Vagina (tissue), 2 donors: ENCODE results near the gene DDX21. TPM values are rescaled to one million over a fixed set of nuclear protein-coding genes. Genes with fewer than 3 reads are reported as not detected.
"Not testable (repeated sequence)": the region's sequence is repeated elsewhere in the genome, so short reads cannot be mapped to it uniquely, and the experiment has no call there.

ENCODE experiments used
- DNase-seq, 2 donors: peaks; one replicate each; pipeline ENCODE4 v3.0.0-alpha.2; 2017; ENCODE audit errors: extremely low spot score in 2 of 2
- H3K27ac ChIP-seq: fragments of 200-600 bp; sonication (generic); one replicate; pipeline ENCODE4 v1.5.1; 2019
- H3K27me3 ChIP-seq: fragments of 200-600 bp; sonication (generic); one replicate; pipeline ENCODE4 v1.5.1; 2019
- H3K36me3 ChIP-seq, 2 donors: fragments of 200-600 bp; sonication (generic); one replicate each; pipeline ENCODE4 v1.5.1; 2017 to 2019
- H3K4me1 ChIP-seq: fragments of 200-600 bp; sonication (generic); one replicate; pipeline ENCODE4 v1.5.1; 2019
- H3K4me3 ChIP-seq, 2 donors: fragments of 200-600 bp; sonication (generic); 1 replicate in 1 of 2; 2 replicates in 1 of 2; pipeline ENCODE4 v1.5.1; 2016 to 2019
- H3K9me3 ChIP-seq: fragments of 200-600 bp; sonication (generic); one replicate; pipeline ENCODE4 v1.5.1; 2019
- POLR2A ChIP-seq, 2 donors: fragments of 450-650 bp; IDR thresholded peaks; one replicate each; pipeline ENCODE4 v1.6.1; 2017; ENCODE audit warnings: antibody characterized with exemption in 2 of 2, mild to moderate bottlenecking in 2 of 2, moderate library complexity in 2 of 2
- POLR2AphosphoS5 ChIP-seq, 2 donors: sonication (generic); formaldehyde crosslinking; IDR thresholded peaks; one replicate each; pipeline ENCODE4 v1.9.0; 2017; ENCODE audit warnings: antibody characterized with exemption in 2 of 2, mild to moderate bottlenecking in 2 of 2, low read depth in 1 of 2; ENCODE audit not compliant: insufficient read depth in 1 of 2
- intact Hi-C: fragments of 100-400 bp; cut with DNase I; formaldehyde crosslinking; loops from one replicate; pipeline ENCODE4 v1.15.1; 2023
- total RNA-seq: library from RNA; depleted of rRNA; stranded (reverse); fragments of >200 nt; gene quantifications from one replicate; pipeline ENCODE4 v1.2.3, GENCODE V29; 2016
- TF ChIP-seq, protein P1 (sequence below), 3 experiments: fragments of 450-650 bp in 2 of 3; fragments of 200-600 bp in 1 of 3; sonication (generic) in 1 of 3; IDR thresholded peaks; one replicate each; pipeline ENCODE4 v1.5.1; 2017 to 2019; ENCODE audit warnings: antibody characterized with exemption in 3 of 3, mild to moderate bottlenecking in 2 of 3, moderate library complexity in 2 of 3

Gene DDX21
- total RNA-seq, 1 donor from 2014 or later = 44.7 TPM

DNA sequence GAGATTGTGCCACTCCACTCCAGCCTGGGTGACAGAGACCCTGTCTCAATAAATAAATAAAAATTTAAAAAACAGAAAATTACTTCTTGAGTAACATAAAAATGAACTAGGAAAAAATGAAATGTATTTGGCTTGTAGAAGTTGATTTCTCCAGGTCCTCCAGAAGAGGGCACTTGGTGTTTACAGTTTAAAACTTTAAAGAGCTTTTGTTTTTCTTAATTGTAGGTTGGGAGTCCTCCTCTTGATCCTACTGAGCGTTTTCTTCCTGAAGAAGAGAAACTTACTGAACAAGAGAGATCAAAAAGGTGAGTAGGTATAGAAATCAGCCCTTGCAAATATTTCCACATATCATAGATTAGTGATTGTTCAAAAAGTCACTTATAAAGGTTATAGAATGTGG lies 48.9 kb downstream of the DDX21 start:
- Histone ChIP-seq H3K4me3 (no peak overlapping the region), H3K9me3 (no peaks in the 10 kb centered on the region), H3K27me3 (no peaks in the 10 kb centered on the region), H3K27ac (no peak overlapping the region), H3K4me1 (no peaks in the 10 kb centered on the region), H3K36me3 (peaks cover 0 to 34% of the 10 kb centered on the region in 2 donors)
- no peak for DNase-seq
- intact Hi-C loops = loop anchor here (10.0 kb wide), 1 partner anchor 410 kb away; the partner anchor contains the start of gene TACR2
- TF ChIP-seq, protein P1, sequence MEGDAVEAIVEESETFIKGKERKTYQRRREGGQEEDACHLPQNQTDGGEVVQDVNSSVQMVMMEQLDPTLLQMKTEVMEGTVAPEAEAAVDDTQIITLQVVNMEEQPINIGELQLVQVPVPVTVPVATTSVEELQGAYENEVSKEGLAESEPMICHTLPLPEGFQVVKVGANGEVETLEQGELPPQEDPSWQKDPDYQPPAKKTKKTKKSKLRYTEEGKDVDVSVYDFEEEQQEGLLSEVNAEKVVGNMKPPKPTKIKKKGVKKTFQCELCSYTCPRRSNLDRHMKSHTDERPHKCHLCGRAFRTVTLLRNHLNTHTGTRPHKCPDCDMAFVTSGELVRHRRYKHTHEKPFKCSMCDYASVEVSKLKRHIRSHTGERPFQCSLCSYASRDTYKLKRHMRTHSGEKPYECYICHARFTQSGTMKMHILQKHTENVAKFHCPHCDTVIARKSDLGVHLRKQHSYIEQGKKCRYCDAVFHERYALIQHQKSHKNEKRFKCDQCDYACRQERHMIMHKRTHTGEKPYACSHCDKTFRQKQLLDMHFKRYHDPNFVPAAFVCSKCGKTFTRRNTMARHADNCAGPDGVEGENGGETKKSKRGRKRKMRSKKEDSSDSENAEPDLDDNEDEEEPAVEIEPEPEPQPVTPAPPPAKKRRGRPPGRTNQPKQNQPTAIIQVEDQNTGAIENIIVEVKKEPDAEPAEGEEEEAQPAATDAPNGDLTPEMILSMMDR (IDR thresholded peaks at IDR 0.05) = peak; percentile 11 to 33 (median 30)
- no peak for TF ChIP-seq POLR2AphosphoS5 (IDR thresholded peaks at IDR 0.05; ENCODE audit: insufficient read depth in 1 of 2, low read depth in 1 of 2)

- H3K27me3 ChIP-seq = no peaks in the 10 kb centered on the region
- H3K36me3 ChIP-seq = peaks cover 0 to 26% of the 10 kb centered on the region in 2 donors
- no peak for DNase-seq
- intact Hi-C loops = loop anchor here (10.0 kb wide), 1 partner anchor 409 kb away; the partner anchor contains the start of gene TACR2
- no peaks in the 10 kb centered on the region for H3K9me3 ChIP-seq
- H3K4me1 ChIP-seq = no peaks in the 10 kb centered on the region
- no peak overlapping the region for H3K27ac ChIP-seq
- TF ChIP-seq POLR2A (IDR thresholded peaks at IDR 0.05) (no peak), POLR2AphosphoS5 (IDR thresholded peaks at IDR 0.05; ENCODE audit: insufficient read depth in 1 of 2, low read depth in 1 of 2) (no peak)
- TF ChIP-seq, protein P1 (IDR thresholded peaks at IDR 0.05) = no peak
- no peak overlapping the region for H3K4me3 ChIP-seq
These were observed 49.9 kb downstream of the DDX21 start for GRCh38 chr10:69005704-69006485.

GRCh38 chr10:69007260-69007659 lies 51.3 kb downstream of the DDX21 start:
- no peak for DNase-seq
- H3K27me3 ChIP-seq = no peaks in the 10 kb centered on the region
- no peaks in the 10 kb centered on the region for H3K9me3 ChIP-seq
- no peak overlapping the region for H3K27ac ChIP-seq
- intact Hi-C loops = loop anchor here (10.0 kb wide), 1 partner anchor 408 kb away; the partner anchor contains the start of gene TACR2
- no peak overlapping the region for H3K4me3 ChIP-seq
- no peaks in the 10 kb centered on the region for H3K4me1 ChIP-seq
- H3K36me3 ChIP-seq = peaks cover 0 to 25% of the 10 kb centered on the region in 2 donors
- TF ChIP-seq POLR2A (IDR thresholded peaks at IDR 0.05) (no peak), POLR2AphosphoS5 (IDR thresholded peaks at IDR 0.05; ENCODE audit: insufficient read depth in 1 of 2, low read depth in 1 of 2) (no peak)
- TF ChIP-seq, protein P1 (IDR thresholded peaks at IDR 0.05) = no peak

DNA sequence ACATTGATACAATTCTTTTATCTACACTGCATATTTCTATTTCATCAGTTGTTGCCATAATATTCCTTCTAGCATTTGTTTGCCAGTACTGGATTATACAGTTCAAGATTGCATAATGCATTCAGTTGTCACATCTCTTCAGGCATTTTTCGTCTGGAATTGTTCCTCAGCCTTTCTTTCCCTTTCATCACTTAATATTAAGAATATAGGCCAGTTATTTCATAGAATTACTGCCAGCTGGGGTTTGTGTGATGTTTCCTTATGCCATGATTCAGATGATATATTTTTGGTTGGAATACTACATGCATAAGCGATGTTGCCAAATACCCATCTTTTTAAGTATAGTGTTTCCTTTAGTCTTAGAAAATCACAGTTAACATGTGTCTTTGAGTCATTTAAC lies 53.4 kb downstream of the DDX21 start:
- Histone ChIP-seq H3K36me3 (peaks cover 0 to 45% of the 10 kb centered on the region in 2 donors), H3K27ac (no peak overlapping the region), H3K4me3 (no peak overlapping the region), H3K27me3 (no peaks in the 10 kb centered on the region), H3K4me1 (no peaks in the 10 kb centered on the region), H3K9me3 (no peaks in the 10 kb centered on the region)
- TF ChIP-seq POLR2AphosphoS5 (IDR thresholded peaks at IDR 0.05; ENCODE audit: insufficient read depth in 1 of 2, low read depth in 1 of 2) = no peak
- TF ChIP-seq, protein P1 (IDR thresholded peaks at IDR 0.05) = no peak
- intact Hi-C loops = loop anchor here (10.0 kb wide), 1 partner anchor 405 kb away; the partner anchor contains the start of gene TACR2
- no peak for DNase-seq

- H3K9me3 ChIP-seq = no peaks in the 10 kb centered on the region
- H3K4me1 ChIP-seq = no peaks in the 10 kb centered on the region
- DNase-seq = no peak
- no peak for TF ChIP-seq POLR2A (IDR thresholded peaks at IDR 0.05)
- TF ChIP-seq, protein P1 (IDR thresholded peaks at IDR 0.05) = no peak
- TF ChIP-seq POLR2AphosphoS5 (IDR thresholded peaks at IDR 0.05; ENCODE audit: insufficient read depth in 1 of 2, low read depth in 1 of 2) = no peak
- no peak overlapping the region for H3K4me3 ChIP-seq
- no peak overlapping the region for H3K27ac ChIP-seq
- intact Hi-C loops = no loop called here
- peaks cover 0 to 52% of the 10 kb centered on the region in 2 donors for H3K36me3 ChIP-seq
- H3K27me3 ChIP-seq = no peaks in the 10 kb centered on the region
These were observed 54.2 kb downstream of the DDX21 start for GRCh38 chr10:69010151-69010640.

DNA sequence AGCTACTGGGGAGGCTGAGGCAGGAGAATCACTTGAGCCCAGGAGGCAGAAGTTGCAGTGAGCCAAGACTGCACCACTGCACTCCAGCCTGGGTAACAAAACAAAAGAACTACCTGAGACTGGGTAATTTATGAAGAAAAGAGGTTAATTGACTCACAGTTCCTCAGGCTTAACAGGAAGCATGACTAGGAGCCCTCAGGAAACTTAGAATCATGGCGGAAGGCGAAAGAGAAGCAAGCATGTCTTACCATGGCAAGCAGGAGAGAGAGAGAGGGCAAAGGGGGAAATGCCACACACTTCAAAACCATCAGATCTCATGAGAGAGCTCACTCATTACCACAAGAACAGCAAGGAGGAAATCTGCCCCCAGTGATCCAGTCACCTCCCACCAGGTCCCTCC lies 56.8 kb downstream of the DDX21 start:
- intact Hi-C loops = not testable (repeated sequence)
- peaks cover 0 to 57% of the 10 kb centered on the region in 2 donors for H3K36me3 ChIP-seq

More for the DNA sequence above, 56.8 kb downstream of the DDX21 start:
- not testable (repeated sequence) for H3K4me3 ChIP-seq, H3K27me3 ChIP-seq, H3K4me1 ChIP-seq, H3K27ac ChIP-seq, DNase-seq, H3K9me3 ChIP-seq
